A673 (cell line): Measurements from ENCODE around the gene CDC42EP5.

ENCODE experiments used
- CTCF ChIP-seq: fragments of 300-800, 200-600 bp; sonication (generic); conservative IDR thresholded peaks from 2 replicates; pipeline ENCODE4 v1.5.1; 2017; ENCODE audit warnings: low read depth, mild to moderate bottlenecking, antibody characterized with exemption, low read length, moderate library complexity, mixed read lengths
- EZH2 ChIP-seq: fragments of 200-600 bp; sonication (generic); IDR thresholded peaks from 2 replicates; pipeline ENCODE4 v1.6.1; 2017; ENCODE audit warnings: borderline replicate concordance, low read depth, mild to moderate bottlenecking, mixed read lengths, antibody characterized with exemption, low read length; ENCODE audit not compliant: poor library complexity, severe bottlenecking

- TF ChIP-seq CTCF (no peak), EZH2 (no peak)
Observed at GRCh38 chr19:54457773-54458647, 15.1 kb downstream of the CDC42EP5 start.
